Astrocyte (in vitro differentiated cells and primary cell): ENCODE data around the gene PHKG2.

Experiments used
- EZH2 ChIP-seq: IDR thresholded peaks from 2 replicates; pipeline ENCODE4 v1.6.1; 2012; ENCODE audit warnings: mild to moderate bottlenecking, low read length, inconsistent platforms; ENCODE audit not compliant: insufficient read depth
- TF ChIP-seq, protein P1 (sequence below): IDR thresholded peaks from 2 replicates; pipeline ENCODE4 v1.5.1; 2011; ENCODE audit warnings: low read depth, mild to moderate bottlenecking, inconsistent platforms, low read length, moderate library complexity; ENCODE audit not compliant: insufficient read depth

DNA sequence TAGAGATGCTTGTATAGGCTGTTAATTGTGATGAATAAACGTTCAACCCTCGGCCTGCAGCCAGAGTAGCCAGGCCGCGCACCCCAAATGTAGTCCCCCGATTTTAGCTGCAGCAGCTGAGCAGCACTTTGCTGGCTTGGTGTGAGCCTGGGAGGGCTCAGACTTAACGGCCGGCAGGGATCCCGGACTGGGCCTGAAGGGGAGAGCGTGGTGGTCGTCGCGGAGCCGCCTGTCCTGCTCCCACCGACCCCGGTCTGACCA is 26.8 kb downstream of the PHKG2 start:
- TF ChIP-seq, protein P1, sequence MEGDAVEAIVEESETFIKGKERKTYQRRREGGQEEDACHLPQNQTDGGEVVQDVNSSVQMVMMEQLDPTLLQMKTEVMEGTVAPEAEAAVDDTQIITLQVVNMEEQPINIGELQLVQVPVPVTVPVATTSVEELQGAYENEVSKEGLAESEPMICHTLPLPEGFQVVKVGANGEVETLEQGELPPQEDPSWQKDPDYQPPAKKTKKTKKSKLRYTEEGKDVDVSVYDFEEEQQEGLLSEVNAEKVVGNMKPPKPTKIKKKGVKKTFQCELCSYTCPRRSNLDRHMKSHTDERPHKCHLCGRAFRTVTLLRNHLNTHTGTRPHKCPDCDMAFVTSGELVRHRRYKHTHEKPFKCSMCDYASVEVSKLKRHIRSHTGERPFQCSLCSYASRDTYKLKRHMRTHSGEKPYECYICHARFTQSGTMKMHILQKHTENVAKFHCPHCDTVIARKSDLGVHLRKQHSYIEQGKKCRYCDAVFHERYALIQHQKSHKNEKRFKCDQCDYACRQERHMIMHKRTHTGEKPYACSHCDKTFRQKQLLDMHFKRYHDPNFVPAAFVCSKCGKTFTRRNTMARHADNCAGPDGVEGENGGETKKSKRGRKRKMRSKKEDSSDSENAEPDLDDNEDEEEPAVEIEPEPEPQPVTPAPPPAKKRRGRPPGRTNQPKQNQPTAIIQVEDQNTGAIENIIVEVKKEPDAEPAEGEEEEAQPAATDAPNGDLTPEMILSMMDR: no peak
- TF ChIP-seq EZH2: no peak
